Measurements from ENCODE around the gene ADAP1.
"Not testable (repeated sequence)": the region's sequence is repeated elsewhere in the genome, so short reads cannot be mapped to it uniquely, and the experiment has no call there.

DNA sequence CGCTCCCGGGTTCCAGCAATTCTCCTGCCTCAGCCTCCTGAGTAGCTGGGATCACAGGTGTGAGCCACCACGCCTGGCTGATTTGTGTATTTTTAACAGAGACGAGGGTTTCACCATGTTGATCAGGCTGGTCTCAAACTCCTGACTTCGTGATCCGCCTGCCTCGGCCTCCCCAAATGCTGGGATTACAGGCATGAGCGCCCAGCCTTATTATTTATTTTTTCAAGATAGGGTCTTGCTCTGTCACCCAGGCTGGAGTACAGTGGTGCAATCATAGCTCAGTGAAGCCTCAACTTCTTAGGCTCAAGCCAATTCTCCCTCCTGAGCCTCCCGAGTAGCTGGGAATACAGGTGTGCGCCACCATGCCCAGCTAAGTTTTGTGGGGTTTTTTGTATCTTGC, 5.3 kb upstream of the ADAP1 start:
- TF ChIP-seq, protein P1, sequence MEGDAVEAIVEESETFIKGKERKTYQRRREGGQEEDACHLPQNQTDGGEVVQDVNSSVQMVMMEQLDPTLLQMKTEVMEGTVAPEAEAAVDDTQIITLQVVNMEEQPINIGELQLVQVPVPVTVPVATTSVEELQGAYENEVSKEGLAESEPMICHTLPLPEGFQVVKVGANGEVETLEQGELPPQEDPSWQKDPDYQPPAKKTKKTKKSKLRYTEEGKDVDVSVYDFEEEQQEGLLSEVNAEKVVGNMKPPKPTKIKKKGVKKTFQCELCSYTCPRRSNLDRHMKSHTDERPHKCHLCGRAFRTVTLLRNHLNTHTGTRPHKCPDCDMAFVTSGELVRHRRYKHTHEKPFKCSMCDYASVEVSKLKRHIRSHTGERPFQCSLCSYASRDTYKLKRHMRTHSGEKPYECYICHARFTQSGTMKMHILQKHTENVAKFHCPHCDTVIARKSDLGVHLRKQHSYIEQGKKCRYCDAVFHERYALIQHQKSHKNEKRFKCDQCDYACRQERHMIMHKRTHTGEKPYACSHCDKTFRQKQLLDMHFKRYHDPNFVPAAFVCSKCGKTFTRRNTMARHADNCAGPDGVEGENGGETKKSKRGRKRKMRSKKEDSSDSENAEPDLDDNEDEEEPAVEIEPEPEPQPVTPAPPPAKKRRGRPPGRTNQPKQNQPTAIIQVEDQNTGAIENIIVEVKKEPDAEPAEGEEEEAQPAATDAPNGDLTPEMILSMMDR (IDR thresholded peaks at IDR 0.05), result not testable (repeated sequence)
- not testable (repeated sequence) for TF ChIP-seq POLR2A, EP300 (IDR thresholded peaks at IDR 0.05)
